MM.1S (cell line): ENCODE data around the gene TGM6.

Experiments used
- DNase-seq: peaks from one replicate; pipeline ENCODE4 v3.0.0-alpha.2; 2015
- H2AFZ ChIP-seq: fragments of 300-600 bp; sonication (generic); 2 replicates; pipeline ENCODE4 v1.6.0; 2016; ENCODE audit warnings: antibody characterized with exemption, low read length
- H3F3A ChIP-seq: fragments of 300-600 bp; sonication (generic); 2 replicates; pipeline ENCODE4 v1.6.1; 2016; ENCODE audit warnings: mild to moderate bottlenecking, antibody characterized with exemption, low read length, moderate library complexity, mixed read lengths; ENCODE audit not compliant: insufficient read depth
- H3K27ac ChIP-seq: fragments of 300-600 bp; sonication (generic); 2 replicates; pipeline ENCODE4 v1.5.1; 2016; ENCODE audit warnings: mild to moderate bottlenecking, low read length
- H3K27me3 ChIP-seq: fragments of 300-600 bp; sonication (generic); replicated peaks from 2 replicates; pipeline ENCODE4 v1.6.0; 2016; ENCODE audit warnings: low read length; ENCODE audit not compliant: insufficient read depth
- H3K36me3 ChIP-seq: fragments of 300-600 bp; sonication (generic); replicated peaks from 2 replicates; pipeline ENCODE4 v1.6.1; 2016; ENCODE audit warnings: mild to moderate bottlenecking, low read length, mixed read lengths; ENCODE audit not compliant: insufficient read depth
- H3K4me1 ChIP-seq: fragments of 300-600 bp; sonication (generic); 2 replicates; pipeline ENCODE4 v1.6.1; 2016; ENCODE audit warnings: low read length, mixed read lengths
- H3K4me2 ChIP-seq: fragments of 300-600 bp; sonication (generic); 2 replicates; pipeline ENCODE4 v1.6.0; 2016; ENCODE audit warnings: low read depth, low read length
- H3K4me3 ChIP-seq: fragments of 300-600 bp; sonication (generic); 2 replicates; pipeline ENCODE4 v1.5.1; 2016; ENCODE audit warnings: low read length, mixed read lengths
- H3K79me2 ChIP-seq: fragments of 300-600 bp; sonication (generic); 2 replicates; pipeline ENCODE4 v1.6.1; 2016; ENCODE audit warnings: mixed run types, low read length, mixed read lengths
- H3K9ac ChIP-seq: fragments of 300-600 bp; sonication (generic); 2 replicates; pipeline ENCODE4 v1.6.1; 2016; ENCODE audit warnings: low read length, mixed read lengths
- H3K9me2 ChIP-seq: fragments of 300-600 bp; sonication (generic); replicated peaks from 2 replicates; pipeline ENCODE4 v1.6.1; 2016; ENCODE audit warnings: mild to moderate bottlenecking, low read length, mixed read lengths; ENCODE audit not compliant: insufficient read depth
- H3K9me3 ChIP-seq: fragments of 300-600 bp; sonication (generic); replicated peaks from 2 replicates; pipeline ENCODE4 v1.6.1; 2016; ENCODE audit warnings: mild to moderate bottlenecking, low read length, mixed read lengths; ENCODE audit not compliant: insufficient read depth
- H4K20me1 ChIP-seq: fragments of 300-600 bp; sonication (generic); 2 replicates; pipeline ENCODE4 v1.6.1; 2016; ENCODE audit warnings: mild to moderate bottlenecking, low read length, moderate library complexity, mixed read lengths; ENCODE audit not compliant: insufficient read depth
- EZH2 ChIP-seq: fragments of 300-600 bp; sonication (generic); optimal IDR thresholded peaks from 2 replicates; pipeline ENCODE3; 2017; ENCODE audit warnings: low read depth, mild to moderate bottlenecking, antibody characterized with exemption, low read length, mixed read lengths
- EZH2phosphoT487 ChIP-seq: fragments of 300-600 bp; sonication (generic); IDR thresholded peaks from 2 replicates; pipeline ENCODE4 v1.6.1; 2018; ENCODE audit warnings: antibody characterized with exemption, low read length
- TF ChIP-seq, protein P1 (sequence below): fragments of 300-600 bp; sonication (generic); IDR thresholded peaks from 2 replicates; pipeline ENCODE4 v1.5.1; 2016; ENCODE audit warnings: antibody characterized with exemption, low read length, mixed read lengths

The TGM6 gene

DNA sequence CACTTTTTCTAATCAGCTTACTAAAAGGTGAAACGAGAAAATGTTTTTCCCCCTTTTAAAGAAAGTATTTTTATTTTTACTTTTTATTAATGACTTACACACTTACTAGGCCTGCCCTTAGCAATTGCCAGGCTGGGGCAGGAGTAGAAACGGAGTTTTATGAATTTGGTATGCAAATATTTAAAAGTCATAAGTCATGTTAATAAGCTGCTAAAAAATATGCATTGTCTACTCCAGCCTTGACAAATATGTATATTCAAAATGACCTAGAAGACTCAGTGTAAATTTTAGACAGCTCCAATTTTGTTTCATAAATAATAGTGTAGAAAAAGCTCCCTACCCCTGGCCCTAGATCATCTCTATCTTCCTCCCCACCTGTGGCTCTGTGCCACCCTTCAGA lies 17.5 kb upstream of the TGM6 start:
- Histone ChIP-seq H3K4me2 (no peak overlapping the region), H3K9ac (no peak overlapping the region), H3K36me3 (no peaks in the 10 kb centered on the region), H2AFZ (no peak overlapping the region), H4K20me1 (no peaks in the 10 kb centered on the region), H3F3A (no peaks in the 10 kb centered on the region), H3K4me1 (no peaks in the 10 kb centered on the region), H3K27me3 (no peaks in the 10 kb centered on the region), H3K9me3 (no peaks in the 10 kb centered on the region), H3K79me2 (no peaks in the 10 kb centered on the region), H3K27ac (no peak overlapping the region), H3K4me3 (no peak overlapping the region), H3K9me2 (no peaks in the 10 kb centered on the region)
- no peak for DNase-seq
- TF ChIP-seq, protein P1, sequence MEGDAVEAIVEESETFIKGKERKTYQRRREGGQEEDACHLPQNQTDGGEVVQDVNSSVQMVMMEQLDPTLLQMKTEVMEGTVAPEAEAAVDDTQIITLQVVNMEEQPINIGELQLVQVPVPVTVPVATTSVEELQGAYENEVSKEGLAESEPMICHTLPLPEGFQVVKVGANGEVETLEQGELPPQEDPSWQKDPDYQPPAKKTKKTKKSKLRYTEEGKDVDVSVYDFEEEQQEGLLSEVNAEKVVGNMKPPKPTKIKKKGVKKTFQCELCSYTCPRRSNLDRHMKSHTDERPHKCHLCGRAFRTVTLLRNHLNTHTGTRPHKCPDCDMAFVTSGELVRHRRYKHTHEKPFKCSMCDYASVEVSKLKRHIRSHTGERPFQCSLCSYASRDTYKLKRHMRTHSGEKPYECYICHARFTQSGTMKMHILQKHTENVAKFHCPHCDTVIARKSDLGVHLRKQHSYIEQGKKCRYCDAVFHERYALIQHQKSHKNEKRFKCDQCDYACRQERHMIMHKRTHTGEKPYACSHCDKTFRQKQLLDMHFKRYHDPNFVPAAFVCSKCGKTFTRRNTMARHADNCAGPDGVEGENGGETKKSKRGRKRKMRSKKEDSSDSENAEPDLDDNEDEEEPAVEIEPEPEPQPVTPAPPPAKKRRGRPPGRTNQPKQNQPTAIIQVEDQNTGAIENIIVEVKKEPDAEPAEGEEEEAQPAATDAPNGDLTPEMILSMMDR, result no peak
- TF ChIP-seq EZH2, result no peak
- no peak for TF ChIP-seq EZH2phosphoT487

DNA sequence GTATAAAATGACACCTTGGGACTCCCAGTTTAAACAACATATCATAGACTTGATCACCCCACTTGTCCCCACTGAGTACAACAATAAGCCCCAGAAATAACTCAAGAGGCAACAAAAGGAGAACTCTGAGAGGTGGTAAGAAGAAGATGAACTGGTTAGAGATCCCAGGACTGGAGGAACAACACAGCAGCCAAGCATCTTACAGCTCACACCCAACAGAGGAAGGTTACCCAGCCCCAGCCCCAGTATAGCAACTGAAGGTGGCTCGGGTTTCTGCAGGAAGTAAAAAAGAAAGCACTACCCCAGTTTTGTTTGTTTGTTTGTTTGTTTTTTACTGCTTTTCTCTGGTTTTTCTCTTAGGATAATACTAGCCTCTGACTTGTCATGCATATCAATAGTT lies 17.1 kb upstream of the TGM6 start:
- no peaks in the 10 kb centered on the region for H3K4me1 ChIP-seq
- no peak for TF ChIP-seq EZH2
- no peak for TF ChIP-seq EZH2phosphoT487
- TF ChIP-seq, protein P1, result no peak
- H3F3A ChIP-seq, result no peaks in the 10 kb centered on the region
- H3K9ac ChIP-seq, result no peak overlapping the region
- no peak for DNase-seq
- no peak overlapping the region for H3K4me3 ChIP-seq
- no peak overlapping the region for H3K4me2 ChIP-seq
- H4K20me1 ChIP-seq, result no peaks in the 10 kb centered on the region
- no peak overlapping the region for H2AFZ ChIP-seq
- H3K9me3 ChIP-seq, result no peaks in the 10 kb centered on the region
- no peaks in the 10 kb centered on the region for H3K79me2 ChIP-seq
- H3K27ac ChIP-seq, result no peak overlapping the region
- no peaks in the 10 kb centered on the region for H3K27me3 ChIP-seq
- H3K36me3 ChIP-seq, result no peaks in the 10 kb centered on the region
- H3K9me2 ChIP-seq, result no peaks in the 10 kb centered on the region

DNA sequence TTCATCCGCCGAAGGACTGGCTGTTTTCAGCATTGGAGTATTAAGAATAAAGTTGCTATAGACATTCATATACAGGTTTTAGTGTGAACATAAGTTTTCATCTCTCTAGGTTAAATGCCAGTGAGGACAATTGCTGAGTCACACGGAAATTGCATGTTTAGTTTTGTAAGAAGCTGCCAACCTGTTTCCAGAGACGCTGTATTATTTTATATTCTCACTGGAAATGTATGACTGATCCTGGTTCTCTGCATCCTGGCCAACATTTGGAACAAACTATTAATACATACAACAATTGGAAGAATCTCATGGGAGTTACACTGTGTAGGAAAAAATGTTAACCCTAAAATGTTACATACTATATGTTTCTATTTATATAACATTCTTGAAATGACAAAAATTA lies 16.7 kb upstream of the TGM6 start:
- DNase-seq, result no peak
- TF ChIP-seq EZH2 (no peak), EZH2phosphoT487 (no peak)
- TF ChIP-seq, protein P1, result no peak
- Histone ChIP-seq H3K4me1 (no peaks in the 10 kb centered on the region), H3K4me2 (no peak overlapping the region), H3K79me2 (no peaks in the 10 kb centered on the region), H3K4me3 (no peak overlapping the region), H3K9me3 (no peaks in the 10 kb centered on the region), H3K9me2 (no peaks in the 10 kb centered on the region), H3K27ac (no peak overlapping the region), H4K20me1 (no peaks in the 10 kb centered on the region), H3K36me3 (no peaks in the 10 kb centered on the region), H2AFZ (no peak overlapping the region), H3F3A (no peaks in the 10 kb centered on the region), H3K9ac (no peak overlapping the region), H3K27me3 (no peaks in the 10 kb centered on the region)

DNA sequence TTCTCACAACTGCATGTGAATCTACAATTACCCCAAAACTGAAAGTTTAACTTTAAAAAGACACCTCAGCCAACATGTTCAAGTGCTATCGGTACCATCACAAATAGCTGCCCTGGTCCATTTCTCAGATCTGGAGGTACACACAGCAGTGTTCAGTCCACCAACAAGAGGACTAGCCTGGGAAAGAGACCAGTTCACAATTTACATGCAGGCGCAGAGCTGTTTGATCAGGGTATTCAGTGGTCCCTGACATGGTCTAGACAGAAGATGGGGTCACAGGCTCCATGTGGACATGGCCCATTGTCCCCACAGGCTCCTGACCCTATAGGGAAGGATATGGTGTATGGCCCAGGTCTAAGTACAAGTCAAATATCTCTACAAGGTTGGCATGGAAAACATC lies 15.6 kb upstream of the TGM6 start:
- no peak overlapping the region for H3K4me3 ChIP-seq
- no peaks in the 10 kb centered on the region for H3K9me3 ChIP-seq
- H3K4me1 ChIP-seq, result no peaks in the 10 kb centered on the region
- no peaks in the 10 kb centered on the region for H3F3A ChIP-seq
- H3K27me3 ChIP-seq, result no peaks in the 10 kb centered on the region
- no peak overlapping the region for H3K4me2 ChIP-seq
- no peak for DNase-seq
- H3K36me3 ChIP-seq, result no peaks in the 10 kb centered on the region
- no peaks in the 10 kb centered on the region for H3K79me2 ChIP-seq
- H3K27ac ChIP-seq, result no peak overlapping the region
- H2AFZ ChIP-seq, result no peak overlapping the region
- no peaks in the 10 kb centered on the region for H4K20me1 ChIP-seq
- TF ChIP-seq EZH2phosphoT487, result no peak
- TF ChIP-seq EZH2, result no peak
- TF ChIP-seq, protein P1, result no peak
- no peaks in the 10 kb centered on the region for H3K9me2 ChIP-seq
- no peak overlapping the region for H3K9ac ChIP-seq
